ENCODE measurements around the gene SPOCK2.
A peak's percentile ranks its signal among the peaks of the same experiment; 100 is the strongest.
"Not testable (repeated sequence)": the region's sequence is repeated elsewhere in the genome, so short reads cannot be mapped to it uniquely, and the experiment has no call there.

SPOCK2 gene

DNA sequence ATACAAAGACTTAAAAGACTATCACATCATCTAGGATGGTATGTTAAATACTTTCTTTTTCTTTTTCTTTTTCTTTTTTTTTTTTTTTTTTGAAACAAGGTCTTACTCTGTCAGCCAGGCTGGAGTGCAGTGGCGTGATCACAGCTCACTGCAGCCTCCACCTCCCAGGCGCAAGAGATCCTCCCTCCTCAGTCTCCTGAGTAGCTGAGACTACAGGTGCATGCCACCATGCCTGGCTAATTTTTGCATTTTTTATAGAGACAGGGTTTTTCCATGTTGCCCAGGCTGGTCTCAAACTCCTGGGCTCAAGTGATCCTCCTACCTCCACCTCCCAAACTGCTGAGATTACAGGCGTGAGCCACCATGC is 19.6 kb upstream of the SPOCK2 start:
- not testable (repeated sequence) for DNase-seq

- peak; percentile 22 for DNase-seq
These were observed 19.1 kb upstream of the SPOCK2 start for GRCh38 chr10:72107325-72108003.

GRCh38 chr10:72106896-72107295 is 18.5 kb upstream of the SPOCK2 start:
- DNase-seq: no peak

DNA sequence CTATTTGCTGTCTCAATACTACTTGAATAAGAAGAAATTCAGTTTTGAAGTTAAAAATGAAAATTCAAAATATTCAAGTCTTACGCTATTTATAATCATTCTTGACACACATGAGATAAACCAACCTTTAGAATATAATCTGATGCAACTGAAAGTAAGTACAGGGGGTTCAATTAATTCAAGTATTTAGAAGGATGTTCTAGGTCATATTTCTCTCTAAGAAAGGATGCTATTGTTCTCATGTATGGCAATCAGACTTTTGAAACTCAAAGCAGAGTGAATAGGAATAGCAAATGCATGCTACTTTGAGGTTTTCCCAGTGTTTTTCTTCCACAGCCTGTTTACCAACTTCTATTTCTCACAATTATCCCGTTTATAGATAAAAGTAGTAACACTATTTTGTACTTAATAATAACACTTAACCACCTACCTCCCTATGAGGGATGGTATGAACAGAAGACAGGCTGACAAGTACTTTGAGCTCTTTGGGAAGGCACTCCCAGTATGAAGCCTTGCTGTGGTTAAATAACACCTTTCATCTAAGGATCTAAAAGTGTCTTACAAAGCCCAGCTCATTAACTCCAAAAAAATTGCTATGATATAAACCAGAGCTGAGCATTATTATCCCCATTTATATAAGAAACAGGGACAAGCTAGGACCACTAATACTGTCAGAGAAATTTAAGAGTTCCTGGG is 18.0 kb upstream of the SPOCK2 start:
- DNase-seq: no peak

DNA sequence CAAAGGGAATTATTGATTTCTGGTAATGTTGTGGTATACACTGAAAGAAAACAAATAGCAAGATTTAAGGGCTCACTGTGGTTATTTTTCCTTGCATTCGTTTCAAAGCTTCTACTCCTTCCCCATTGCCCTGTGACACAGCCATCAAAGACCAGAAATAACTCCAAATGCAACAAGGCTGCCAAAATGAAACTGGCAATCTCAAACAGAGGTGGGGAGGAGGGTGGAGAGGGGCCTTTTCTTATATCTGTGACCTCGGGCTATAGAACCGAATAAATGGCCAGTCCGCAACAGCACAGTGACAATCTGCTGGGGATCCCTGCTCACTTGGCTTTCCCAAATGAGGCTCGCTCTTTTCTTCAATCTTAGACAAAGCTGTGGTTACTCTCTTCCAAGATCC is 17.4 kb upstream of the SPOCK2 start:
- DNase-seq: no peak

DNA sequence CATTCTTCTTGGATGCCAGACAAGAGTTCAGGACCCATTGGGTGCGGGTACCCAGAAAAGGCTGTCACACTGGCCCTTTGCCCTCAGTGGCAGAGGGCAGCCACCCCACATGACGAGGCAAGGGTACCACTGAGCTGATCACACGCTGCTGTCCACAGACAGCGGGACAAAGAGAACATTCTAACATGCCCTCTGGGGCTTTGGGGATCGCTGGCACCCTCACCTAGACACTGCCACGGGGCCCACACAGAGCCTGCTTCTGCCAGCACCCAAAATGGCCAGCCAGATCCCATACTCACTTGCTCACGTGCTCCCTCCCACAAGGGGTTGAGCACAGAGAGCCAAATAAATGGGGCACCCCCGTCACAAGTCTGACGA is 16.7 kb upstream of the SPOCK2 start:
- no peak for DNase-seq

DNA sequence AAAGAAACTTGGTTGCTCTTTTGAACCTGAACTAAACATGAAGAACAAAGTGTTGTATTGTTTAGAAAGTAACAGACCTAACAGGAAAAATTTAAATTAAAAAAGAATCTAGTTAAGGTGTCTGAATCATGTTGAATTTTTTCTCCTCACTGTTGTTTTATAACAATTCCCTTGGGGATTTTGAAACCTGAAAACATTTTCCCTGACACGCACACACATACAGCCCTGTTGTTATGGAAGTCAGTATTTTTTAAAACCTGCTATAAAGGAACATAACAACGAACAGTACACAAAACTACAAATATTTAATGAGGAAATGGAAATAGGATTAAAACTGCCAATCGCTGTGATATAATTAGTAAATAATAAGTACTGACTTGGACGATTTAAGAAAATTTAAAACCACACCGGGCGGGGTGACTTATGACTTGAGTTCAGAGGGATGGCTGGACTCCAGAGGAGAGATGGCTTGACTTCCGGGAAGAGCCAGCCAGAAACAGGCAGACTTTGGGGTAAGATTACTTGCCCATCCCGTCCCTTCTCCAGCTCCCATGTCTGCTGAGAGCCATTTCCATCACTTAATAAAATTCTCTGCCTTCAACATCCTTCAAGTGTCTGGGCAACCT is 16.2 kb upstream of the SPOCK2 start:
- no peak for DNase-seq

DNA sequence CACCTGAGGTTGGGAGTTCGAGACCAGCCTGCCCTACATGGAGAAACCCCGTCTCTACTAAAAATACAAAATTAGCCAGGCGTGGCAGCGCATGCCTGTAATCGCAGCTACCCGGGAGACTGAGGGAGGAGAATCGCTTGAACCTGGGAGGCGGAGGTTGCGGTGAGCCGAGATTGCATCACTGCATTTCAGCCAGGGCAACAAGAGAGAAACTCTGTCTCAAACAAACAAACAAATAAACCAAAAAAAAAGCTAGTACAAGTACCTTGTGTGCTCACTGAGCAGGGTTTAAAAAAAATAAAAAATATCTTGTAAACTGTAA is 11.2 kb upstream of the SPOCK2 start:
- DNase-seq: no peak

GRCh38 chr10:72098836-72099599 is 10.7 kb upstream of the SPOCK2 start:
- DNase-seq: no peak

DNA sequence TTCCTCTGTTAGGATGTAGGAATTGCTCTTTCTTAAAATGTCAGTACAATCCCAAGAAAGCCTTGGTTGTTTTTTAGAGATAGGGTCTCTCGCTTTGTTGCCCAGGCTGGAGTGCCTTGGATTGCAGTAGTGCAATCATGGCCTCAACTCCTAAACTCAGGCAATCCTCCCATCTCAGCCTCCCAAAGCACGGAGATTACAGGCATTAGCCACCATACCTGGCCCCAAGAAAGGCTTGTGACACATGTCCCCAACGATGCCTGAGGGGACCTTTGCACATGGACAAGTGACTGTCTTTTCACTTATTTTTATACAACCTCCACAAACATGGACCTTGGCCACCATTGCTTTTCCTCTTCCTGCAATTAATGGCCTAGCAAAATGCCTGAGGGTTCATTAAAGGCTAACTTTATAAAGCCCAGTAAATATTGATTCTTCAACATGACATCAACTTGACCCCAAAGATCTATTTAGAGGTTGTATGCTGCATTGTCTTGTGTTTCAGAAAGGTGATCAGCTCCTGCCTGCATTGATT is 10.0 kb upstream of the SPOCK2 start:
- no peak for DNase-seq

- no peak for DNase-seq
These were observed 9.3 kb upstream of the SPOCK2 start for GRCh38 chr10:72097448-72098300.

DNA sequence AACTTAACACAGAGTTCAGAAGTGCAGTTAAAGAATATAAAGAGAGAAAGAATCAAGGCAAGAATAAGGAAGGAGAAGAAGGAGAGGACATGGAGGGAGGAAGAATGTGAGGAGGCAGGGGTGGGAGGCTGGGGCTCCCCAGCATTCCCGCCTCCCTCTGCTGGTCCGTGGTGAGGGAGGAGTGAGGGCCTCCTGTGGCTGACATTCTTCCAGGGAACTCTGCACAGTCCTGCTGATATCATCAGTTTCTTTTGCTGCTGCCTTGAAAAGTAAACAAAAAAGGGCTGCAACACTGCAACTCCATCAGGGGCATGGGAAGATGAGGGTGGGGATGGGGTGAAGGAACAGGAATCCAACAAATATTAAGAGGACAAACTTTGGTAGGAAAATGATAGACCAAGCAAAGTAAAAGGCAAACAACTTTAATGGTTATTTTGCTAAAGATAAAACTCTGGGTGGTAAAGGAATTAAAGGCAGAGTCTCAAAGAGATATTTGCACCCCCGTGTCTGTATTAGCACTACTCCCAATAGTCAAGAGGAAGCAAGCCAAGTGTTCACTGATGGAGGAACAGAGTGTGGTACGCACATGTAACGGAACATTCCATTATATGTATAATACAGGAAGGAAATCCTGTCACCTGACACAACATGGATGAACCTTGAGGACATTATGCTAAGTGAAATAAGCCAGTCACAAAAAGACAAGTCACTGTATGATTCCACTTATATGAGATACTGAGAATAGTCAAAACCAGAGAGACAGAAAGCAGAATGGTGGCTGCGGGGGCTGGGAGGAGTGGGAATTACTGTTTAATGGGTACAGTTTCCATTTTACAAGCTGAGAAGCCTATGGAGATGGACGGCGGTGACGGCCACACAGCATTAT is 8.0 kb upstream of the SPOCK2 start:
- DNase-seq: no peak

DNA sequence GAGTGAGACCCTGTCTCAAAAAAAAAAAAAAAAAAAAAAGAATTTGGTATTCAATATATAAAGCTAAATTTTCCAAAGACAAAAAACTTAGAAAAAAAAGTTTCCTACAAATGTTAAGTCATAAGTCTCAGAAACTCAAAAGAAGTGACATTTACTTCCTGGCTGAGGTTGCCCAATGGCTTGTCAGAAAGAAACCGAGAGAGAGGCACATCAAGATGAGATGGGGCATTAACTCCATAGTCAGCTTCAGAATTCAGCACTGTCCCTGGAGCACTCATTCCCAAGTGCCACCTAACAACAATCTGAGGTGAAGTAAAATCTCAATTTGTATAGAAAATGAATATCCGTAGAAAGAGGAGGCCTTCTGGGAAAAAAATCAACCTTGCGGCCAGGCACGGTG is 6.8 kb upstream of the SPOCK2 start:
- DNase-seq: no peak

GRCh38 chr10:72094574-72094973 is 6.2 kb upstream of the SPOCK2 start:
- no peak for DNase-seq

GRCh38 chr10:72093450-72093849 is 5.1 kb upstream of the SPOCK2 start:
- no peak for DNase-seq

DNA sequence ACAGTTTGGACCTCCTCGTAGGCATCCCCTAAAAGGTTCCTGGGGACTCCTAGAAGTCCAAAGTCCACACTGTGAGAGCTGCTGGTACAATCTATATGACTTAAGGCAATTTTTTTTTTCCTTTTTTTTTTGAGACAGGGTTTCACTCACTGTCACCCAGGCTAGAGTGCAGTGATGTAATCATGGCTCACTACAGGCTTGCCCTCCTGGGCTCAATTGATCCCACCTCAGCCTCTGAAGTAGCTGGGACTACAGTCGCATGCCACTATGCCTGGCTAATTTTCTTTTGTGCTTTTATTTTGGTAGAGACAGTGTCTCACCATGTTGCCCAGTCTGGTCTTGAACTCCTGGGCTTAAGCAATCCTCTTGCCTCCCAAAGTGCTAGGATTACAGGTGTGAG is 4.6 kb upstream of the SPOCK2 start:
- no peak for DNase-seq

DNA sequence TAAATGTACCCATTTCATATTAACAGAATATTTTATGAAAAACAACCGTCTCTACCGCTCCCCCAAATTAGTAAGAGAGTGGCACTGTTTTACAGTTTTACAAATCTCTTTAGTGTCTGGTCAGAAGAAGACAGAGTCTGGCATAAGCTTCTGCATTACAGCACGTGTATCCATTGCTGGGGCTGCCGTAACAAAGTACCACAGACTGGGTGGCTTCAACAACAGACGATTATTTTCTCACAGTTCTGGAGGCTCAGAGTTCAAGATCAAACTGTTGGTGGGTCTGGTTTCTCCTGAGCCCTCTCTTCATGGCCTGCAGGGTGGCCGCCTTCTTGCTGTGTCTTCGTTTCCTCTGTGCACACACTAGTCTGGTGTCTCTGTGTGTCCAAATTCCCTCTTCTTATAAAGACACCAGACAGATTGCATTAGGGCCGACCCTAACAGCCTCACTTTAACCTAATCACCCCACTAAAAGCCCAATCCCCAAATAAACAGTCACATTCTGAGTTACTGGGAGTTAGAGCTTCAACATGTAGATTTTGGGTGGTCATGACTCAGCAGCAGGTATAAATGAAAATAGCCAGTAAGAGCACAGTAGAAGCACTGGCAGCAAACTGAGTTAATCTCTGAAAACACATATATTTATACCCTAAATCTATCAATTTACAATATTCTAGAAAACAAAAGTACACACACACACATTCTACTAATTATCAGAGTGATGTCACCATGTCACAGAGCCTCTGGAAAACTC is 4.0 kb upstream of the SPOCK2 start:
- no peak for DNase-seq

DNA sequence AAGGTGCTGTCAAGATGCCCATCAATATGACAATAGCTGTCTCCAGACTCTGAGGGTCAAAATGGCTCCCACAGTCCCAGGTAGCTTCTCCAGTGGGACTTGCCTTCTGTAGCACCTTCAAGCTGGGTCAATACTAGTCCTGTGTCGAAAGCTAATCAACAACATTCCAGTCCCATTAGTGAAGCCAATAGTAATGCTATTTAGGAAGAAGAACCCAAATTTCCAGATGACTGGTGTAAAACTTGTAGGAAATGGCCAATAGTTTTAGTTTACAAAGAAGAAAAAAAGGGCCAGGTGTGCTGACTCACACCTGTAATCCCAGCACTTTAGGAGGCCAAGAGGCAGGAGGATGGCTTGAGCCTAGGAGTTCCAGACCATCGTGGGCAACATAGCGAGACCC is 2.0 kb upstream of the SPOCK2 start:
- no peak for DNase-seq

DNA sequence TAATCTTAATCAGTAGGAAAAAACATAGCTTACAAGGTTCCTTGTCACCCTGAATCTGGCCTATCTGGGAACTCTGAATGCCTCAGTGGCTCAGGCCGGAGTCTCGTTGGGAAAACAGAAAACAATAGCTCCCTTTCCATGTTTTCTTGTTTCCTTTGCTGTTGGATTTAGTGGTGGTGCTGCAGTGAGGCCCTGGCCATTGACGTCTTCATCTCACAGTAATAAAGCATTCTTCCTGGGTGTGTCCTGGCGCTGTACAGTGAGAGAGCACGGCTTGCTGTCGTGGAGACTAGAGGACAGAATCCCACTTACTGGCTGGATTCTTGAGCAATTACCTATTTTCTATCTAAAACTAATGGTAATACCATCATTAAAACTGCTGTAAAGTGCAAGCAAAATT is 1.3 kb upstream of the SPOCK2 start:
- DNase-seq: no peak

GRCh38 chr10:72088889-72089575 is 681 bp upstream of the SPOCK2 start:
- DNase-seq: peak; percentile 58

Data from effector CD4-positive, alpha-beta T cell (primary cell).